Measurements from ENCODE around the gene CAV1.

CAV1 gene

GRCh38 chr7:116497708-116498107 lies 27.1 kb upstream of the CAV1 start:
- DNase-seq (ENCODE audit: low spot score), result no peak
- no peak for TF ChIP-seq CTCF (IDR thresholded peaks at IDR 0.05; ENCODE audit: extremely low read depth, insufficient read depth, missing control alignments)
- in situ Hi-C loops (cut with MboI; ENCODE audit: low pct_unique_long_range_greater_than_20kb, low sequenced_read_pairs, unreplicated experiment), result no loop called here

- no peak for TF ChIP-seq CTCF (IDR thresholded peaks at IDR 0.05; ENCODE audit: extremely low read depth, insufficient read depth, missing control alignments)
- peak; percentile 42 for DNase-seq (ENCODE audit: low spot score)
- in situ Hi-C loops (cut with MboI; ENCODE audit: low pct_unique_long_range_greater_than_20kb, low sequenced_read_pairs, unreplicated experiment), result no loop called here
Observed at GRCh38 chr7:116499168-116500077, 25.4 kb upstream of the CAV1 start, which contains the start of gene CAV2. CAV2 (plus strand) TSS chr7:116499738; CDS start chr7:116499782, 44 bp downstream.

- in situ Hi-C loops (cut with MboI; ENCODE audit: low pct_unique_long_range_greater_than_20kb, low sequenced_read_pairs, unreplicated experiment), result no loop called here
- TF ChIP-seq CTCF (IDR thresholded peaks at IDR 0.05; ENCODE audit: extremely low read depth, insufficient read depth, missing control alignments), result no peak
- DNase-seq (ENCODE audit: low spot score), result peak; percentile 25
Observed at GRCh38 chr7:116500078-116500853, 24.6 kb upstream of the CAV1 start.

- no peak for DNase-seq (ENCODE audit: low spot score)
- in situ Hi-C loops (cut with MboI; ENCODE audit: low pct_unique_long_range_greater_than_20kb, low sequenced_read_pairs, unreplicated experiment), result no loop called here
Observed at GRCh38 chr7:116501425-116502167, 23.2 kb upstream of the CAV1 start.

GRCh38 chr7:116502201-116503096 lies 22.4 kb upstream of the CAV1 start:
- in situ Hi-C loops (cut with MboI; ENCODE audit: low pct_unique_long_range_greater_than_20kb, low sequenced_read_pairs, unreplicated experiment), result no loop called here
- TF ChIP-seq CTCF (IDR thresholded peaks at IDR 0.05; ENCODE audit: extremely low read depth, insufficient read depth, missing control alignments), result no peak
- DNase-seq (ENCODE audit: low spot score), result no peak

More at GRCh38 chr7:116501425-116502167, 23.2 kb upstream of the CAV1 start:
- TF ChIP-seq CTCF (IDR thresholded peaks at IDR 0.05; ENCODE audit: extremely low read depth, insufficient read depth, missing control alignments), result no peak
